NB4 (cell line): Measurements from ENCODE around the gene CNPY1.

Experiments
- DNase-seq: peaks from one replicate; pipeline ENCODE4 v3.0.0; 2010; ENCODE audit warnings: low read depth
- H3K4me3 ChIP-seq: one replicate; pipeline ENCODE4 v1.5.1; 2011; ENCODE audit warnings: mild to moderate bottlenecking, low read depth, low read length, moderate library complexity
- MYC ChIP-seq: IDR thresholded peaks from 2 replicates; pipeline ENCODE4 v1.6.1; 2011; ENCODE audit warnings: low read depth, low read length
- POLR2A ChIP-seq: IDR thresholded peaks from 2 replicates; pipeline ENCODE4 v1.6.1; 2011; ENCODE audit warnings: mild to moderate bottlenecking; ENCODE audit not compliant: insufficient read length; ENCODE audit errors: extremely low read depth
- TF ChIP-seq, protein P1 (sequence below): IDR thresholded peaks from 2 replicates; pipeline ENCODE4 v1.6.1; 2011; ENCODE audit warnings: low read depth, low read length
- TF ChIP-seq, protein P2 (sequence below): IDR thresholded peaks from one replicate; pipeline ENCODE4 v1.5.1; 2012; ENCODE audit warnings: low read depth, low read length

The CNPY1 gene

DNA sequence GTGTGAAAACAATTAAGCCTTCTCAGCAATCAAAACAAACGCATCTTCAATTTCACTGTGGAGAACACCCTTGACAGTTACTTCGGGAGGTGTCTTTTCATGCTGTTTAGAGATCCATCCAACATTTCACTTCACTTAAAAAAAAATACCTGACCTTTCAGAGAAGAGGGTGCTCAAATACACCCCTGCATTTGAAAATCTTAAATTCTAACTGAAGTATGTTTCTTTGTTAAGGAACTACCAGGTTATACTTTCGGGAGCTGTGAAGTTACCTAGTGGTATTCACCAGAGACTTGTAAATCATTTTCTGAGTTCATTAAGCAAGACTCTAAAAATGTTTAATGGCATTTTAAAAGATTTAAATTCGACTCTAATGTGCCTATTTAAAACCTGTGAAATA, 38.8 kb downstream of the CNPY1 start:
- TF ChIP-seq, protein P1, sequence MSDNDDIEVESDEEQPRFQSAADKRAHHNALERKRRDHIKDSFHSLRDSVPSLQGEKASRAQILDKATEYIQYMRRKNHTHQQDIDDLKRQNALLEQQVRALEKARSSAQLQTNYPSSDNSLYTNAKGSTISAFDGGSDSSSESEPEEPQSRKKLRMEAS, result no peak
- TF ChIP-seq MYC, result no peak
- TF ChIP-seq, protein P2, sequence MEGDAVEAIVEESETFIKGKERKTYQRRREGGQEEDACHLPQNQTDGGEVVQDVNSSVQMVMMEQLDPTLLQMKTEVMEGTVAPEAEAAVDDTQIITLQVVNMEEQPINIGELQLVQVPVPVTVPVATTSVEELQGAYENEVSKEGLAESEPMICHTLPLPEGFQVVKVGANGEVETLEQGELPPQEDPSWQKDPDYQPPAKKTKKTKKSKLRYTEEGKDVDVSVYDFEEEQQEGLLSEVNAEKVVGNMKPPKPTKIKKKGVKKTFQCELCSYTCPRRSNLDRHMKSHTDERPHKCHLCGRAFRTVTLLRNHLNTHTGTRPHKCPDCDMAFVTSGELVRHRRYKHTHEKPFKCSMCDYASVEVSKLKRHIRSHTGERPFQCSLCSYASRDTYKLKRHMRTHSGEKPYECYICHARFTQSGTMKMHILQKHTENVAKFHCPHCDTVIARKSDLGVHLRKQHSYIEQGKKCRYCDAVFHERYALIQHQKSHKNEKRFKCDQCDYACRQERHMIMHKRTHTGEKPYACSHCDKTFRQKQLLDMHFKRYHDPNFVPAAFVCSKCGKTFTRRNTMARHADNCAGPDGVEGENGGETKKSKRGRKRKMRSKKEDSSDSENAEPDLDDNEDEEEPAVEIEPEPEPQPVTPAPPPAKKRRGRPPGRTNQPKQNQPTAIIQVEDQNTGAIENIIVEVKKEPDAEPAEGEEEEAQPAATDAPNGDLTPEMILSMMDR, result no peak
- no peak for TF ChIP-seq POLR2A
- no peak for DNase-seq
- H3K4me3 ChIP-seq, result no peak overlapping the region

DNA sequence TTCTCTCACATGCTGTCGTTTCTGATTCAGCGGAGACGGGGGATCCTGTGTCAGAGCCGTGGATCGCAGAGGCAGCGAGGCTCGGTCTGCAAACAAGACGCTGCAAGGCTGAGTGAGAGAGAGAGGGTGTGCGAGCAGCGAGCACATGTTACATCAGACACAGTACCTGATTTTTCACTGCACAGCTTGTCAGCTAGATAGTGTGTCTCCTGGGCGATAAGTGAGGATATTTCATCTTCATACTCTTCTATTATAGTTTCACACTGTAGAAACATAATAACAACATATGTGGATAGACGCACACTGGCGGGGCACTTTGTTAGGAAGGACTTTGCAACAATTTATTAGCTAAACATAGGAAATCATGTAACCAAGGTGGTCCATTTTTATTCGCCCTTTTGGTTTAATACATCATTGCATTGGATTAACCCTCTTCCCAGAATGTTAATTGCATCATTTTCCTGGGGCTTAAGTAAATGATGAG, 39.5 kb downstream of the CNPY1 start:
- H3K4me3 ChIP-seq, result no peak overlapping the region
- TF ChIP-seq MYC (peak; percentile 75; the same call in 1 of the 2 replicates), POLR2A (no peak)
- TF ChIP-seq, protein P1, result peak; percentile 92
- TF ChIP-seq, protein P2, result no peak
- peak; percentile 66 for DNase-seq

DNA sequence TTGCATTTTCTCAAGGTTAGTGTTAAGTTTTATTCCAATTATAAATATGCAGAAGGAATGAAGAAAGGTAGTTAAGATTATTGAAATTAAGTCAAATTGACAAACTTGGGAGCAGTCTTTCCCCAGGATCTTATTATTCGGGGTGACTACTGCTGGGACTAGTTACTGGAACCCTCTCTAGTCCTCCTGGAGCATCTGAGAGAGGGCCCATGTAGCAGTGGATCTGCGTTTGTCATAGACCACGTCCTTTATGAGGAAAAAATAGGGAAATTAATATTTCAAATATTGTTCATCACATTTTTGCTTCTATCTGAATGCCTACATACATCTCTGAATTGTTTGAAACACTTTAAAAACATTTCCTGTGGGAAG, 41.0 kb downstream of the CNPY1 start:
- no peak for DNase-seq
- TF ChIP-seq, protein P1, result no peak
- TF ChIP-seq POLR2A, result no peak
- H3K4me3 ChIP-seq, result no peak overlapping the region

DNA sequence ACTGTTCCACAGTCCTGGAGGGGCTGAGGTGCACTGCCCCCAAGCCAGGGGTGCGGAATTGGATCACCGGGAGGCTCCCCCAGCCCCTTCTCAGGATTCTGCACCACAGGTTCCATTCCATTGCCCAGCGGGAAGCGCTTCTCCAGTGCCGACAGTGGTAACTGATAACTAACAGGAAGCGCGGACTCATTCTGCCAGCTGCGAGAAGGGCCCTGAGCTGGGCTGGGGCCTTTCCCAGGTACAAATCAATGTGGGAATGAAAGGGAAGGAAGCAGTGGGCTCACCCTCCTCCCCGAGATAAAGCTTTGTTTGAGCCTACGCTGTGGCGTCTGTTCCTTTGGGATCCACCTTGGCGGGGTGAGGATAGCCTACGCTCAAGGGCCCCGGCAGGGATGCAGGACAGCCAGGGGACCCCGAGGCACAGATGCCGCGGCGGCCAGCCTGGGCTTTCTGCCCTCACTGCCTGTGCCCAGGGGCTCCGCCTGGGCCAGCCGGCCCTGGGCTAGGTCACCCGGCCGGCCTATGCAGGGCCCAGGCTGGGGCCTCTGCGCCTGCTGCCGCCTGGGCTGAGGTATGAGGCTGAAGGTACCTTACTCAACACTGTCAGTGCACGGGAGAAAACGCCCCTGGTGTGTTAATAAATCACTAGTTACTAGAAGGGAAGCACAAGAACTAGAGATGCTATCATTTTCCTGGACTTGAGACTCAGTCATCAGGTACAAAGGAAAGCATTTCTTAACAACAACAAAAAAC, 49.0 kb downstream of the CNPY1 start:
- H3K4me3 ChIP-seq, result no peak overlapping the region
- DNase-seq, result no peak
- no peak for TF ChIP-seq POLR2A
- TF ChIP-seq, protein P1, result no peak
- TF ChIP-seq MYC, result no peak
- TF ChIP-seq, protein P2, result no peak

DNA sequence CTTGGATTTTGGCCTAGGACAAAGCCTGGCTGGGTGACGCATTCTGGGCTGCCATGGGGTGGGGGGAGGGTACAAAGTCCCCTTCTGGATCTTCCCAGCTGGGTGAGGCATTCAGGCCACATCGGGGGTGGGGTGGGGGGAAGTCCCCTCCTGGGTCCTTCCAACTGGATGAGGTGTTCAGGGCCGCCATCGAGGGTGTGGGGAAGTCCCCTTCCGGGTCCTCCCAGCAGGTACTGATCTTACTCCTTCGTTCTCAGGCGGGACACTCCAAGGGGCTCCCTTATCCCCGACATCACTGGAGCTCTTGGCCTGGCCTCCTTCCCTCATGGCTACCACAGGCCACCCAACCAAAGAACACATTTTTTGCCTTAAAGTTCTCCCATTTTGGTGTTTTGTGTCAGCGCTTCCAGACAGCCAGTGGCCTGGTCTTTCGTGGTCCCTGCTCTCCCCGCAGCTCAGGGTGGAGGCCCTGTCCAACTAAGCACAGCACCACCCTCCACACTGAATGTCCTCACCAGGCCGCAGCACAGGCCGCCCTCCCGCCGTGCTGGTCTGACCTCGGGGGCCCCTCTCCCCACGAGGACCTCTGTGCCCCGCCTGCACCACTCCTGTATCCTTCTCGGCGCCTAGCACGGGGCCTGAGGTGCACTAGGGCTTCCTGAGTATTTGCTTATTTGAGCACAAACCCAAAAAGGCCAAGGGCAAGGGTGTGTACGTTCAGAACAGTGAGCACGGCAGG, 49.9 kb downstream of the CNPY1 start:
- no peak for DNase-seq
- no peak overlapping the region for H3K4me3 ChIP-seq
- TF ChIP-seq MYC, result no peak
- TF ChIP-seq, protein P2, result no peak
- no peak for TF ChIP-seq POLR2A
- TF ChIP-seq, protein P1, result no peak
